Gastroesophageal sphincter (tissue), 3 donors: ENCODE data around the gene KCNMA1.

ENCODE experiments used
- CTCF ChIP-seq, 4 experiments: fragments of 200-600 bp in 2 of 4; fragments of 450-650 bp in 2 of 4; sonication (generic) in 1 of 4; IDR thresholded peaks; one replicate each; pipeline ENCODE4 v1.5.1; 2017 to 2019; ENCODE audit warnings: antibody characterized with exemption in 4 of 4, mild to moderate bottlenecking in 2 of 4, moderate library complexity in 2 of 4
- EP300 ChIP-seq: sonication (generic); formaldehyde crosslinking; IDR thresholded peaks from one replicate; pipeline ENCODE4 v1.6.1; 2017; ENCODE audit warnings: antibody characterized with exemption, mild to moderate bottlenecking
- POLR2A ChIP-seq, 2 donors: fragments of 450-650 bp; IDR thresholded peaks; one replicate each; pipeline ENCODE4 v1.6.1; 2017; ENCODE audit warnings: antibody characterized with exemption in 2 of 2, mild to moderate bottlenecking in 2 of 2, moderate library complexity in 1 of 2

- no peak for TF ChIP-seq CTCF (IDR thresholded peaks at IDR 0.05)
- TF ChIP-seq EP300 = no peak
- TF ChIP-seq POLR2A (IDR thresholded peaks at IDR 0.05) = no peak
These were observed 355.4 kb downstream of the KCNMA1 start for GRCh38 chr10:77282163-77282562.
